GM21367 (cell line): Measurements from ENCODE around the gene MYCN.

ENCODE experiments used
- ATAC-seq: cut with Tn5 transposase; IDR thresholded peaks from one replicate; pipeline ENCODE4 v1.9.1; 2021; ENCODE audit not compliant: unreplicated experiment

MYCN gene

DNA sequence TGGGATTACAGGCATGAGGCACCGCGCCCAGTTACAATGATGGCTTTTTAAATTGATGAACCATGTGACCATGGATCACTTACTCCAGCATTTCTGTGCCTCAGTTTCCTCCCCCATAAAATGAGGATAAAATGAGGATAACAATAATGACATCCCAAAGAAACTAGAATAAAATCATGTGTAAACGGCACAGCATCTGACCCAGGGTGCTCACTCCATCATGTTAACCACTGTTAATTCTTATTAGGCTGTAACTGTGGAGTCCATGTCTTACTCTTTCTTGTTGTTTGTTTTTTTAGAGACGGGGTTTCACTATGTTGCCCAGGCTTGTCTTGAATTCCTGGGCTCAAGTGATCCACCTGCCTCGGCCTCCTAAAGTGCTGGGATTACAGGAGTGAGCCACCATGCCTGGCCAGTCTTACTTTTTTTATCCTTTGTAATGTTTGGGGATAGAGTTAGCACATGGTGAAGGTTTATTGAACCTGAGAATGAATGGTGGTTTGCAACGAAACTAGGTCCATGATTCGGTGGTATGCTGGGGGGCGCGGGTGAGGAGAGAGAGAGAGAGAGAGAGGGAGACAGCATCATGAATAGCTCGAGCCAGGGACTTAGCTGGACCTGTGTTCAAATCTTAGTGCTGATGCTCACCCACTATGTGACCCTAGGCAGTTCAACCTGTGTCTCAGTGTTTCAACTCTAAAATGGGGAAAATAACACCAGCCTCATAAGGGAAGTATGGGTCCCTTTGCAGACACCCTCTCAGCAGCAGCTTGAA, 52.3 kb downstream of the MYCN start:
- ATAC-seq = no peak

DNA sequence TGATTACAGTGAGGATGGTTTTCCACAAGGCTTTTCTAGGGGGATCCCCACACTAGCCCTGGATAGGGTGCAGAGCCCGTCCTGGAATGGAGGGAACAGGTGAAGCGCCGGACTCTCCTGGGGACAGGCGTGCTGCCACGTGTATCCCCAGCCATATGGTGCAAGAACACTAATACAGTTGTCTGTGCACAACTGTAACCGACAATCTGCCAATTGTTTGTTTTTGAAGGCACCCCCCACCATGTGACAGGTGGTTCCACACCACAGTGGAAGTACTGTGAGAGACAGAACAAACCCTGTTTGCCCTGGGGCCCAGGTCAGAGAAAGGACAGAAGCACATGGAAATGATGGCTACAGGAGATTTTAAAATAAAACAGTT, 52.9 kb downstream of the MYCN start:
- ATAC-seq = no peak

DNA sequence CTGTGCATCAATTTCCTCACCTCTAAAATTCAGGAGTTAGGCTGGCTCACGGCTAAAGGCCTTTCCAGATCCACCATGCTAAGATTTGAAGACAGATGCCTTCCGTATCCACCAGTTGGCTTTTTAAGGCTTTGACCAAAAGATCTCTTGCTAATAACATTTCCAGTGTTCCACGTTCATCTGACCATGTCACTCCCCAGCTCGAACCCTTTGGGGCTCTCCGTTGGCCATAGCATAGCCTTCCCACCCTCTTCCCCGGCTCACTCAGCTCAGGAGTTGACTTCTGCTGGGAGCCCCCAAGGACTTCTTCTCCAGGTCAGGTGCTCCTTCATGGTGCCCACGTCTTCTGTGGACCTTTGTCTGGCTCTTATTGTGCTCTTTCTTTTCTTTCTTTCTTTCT, 53.3 kb downstream of the MYCN start:
- no peak for ATAC-seq

DNA sequence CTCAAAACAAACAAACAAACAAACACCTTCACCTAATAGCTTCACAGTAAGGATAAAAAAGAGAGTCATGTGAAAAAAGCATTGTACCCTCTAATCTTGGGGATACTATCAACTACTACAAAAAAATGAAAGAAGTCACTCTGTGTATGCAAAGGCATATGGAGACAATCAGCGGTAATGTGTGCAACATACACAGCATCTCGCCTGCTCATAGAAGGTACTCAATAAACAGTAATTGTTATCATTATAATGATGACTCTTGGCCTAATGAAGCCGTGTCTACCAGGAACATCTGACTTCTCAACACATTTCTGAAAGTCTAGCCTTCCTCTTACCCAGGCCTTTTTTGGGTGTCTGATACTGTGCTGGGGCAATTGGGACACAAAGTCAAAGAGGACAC, 55.3 kb downstream of the MYCN start:
- no peak for ATAC-seq
